Glutamatergic neuron (in vitro differentiated cells): ENCODE results near the gene TMEM94. TPM values are rescaled to one million over a fixed set of nuclear protein-coding genes. Genes with fewer than 3 reads are reported as not detected.

ENCODE experiments used
- DNase-seq: peaks from one replicate; pipeline ENCODE4 v3.0.0; 2022
- H3K27ac Mint-ChIP-seq: one replicate; pipeline ENCODE4 v1.8.0; 2020; ENCODE audit warnings: mild to moderate bottlenecking, mixed read lengths, inconsistent platforms; ENCODE audit not compliant: unreplicated experiment
- H3K27me3 Mint-ChIP-seq: one replicate; pipeline ENCODE4 v1.8.0; 2020; ENCODE audit warnings: mild to moderate bottlenecking, moderate library complexity, mixed read lengths, inconsistent platforms; ENCODE audit not compliant: unreplicated experiment
- H3K36me3 Mint-ChIP-seq: one replicate; pipeline ENCODE4 v1.8.0; 2020; ENCODE audit warnings: mild to moderate bottlenecking, mixed read lengths, inconsistent platforms; ENCODE audit not compliant: unreplicated experiment
- H3K4me1 Mint-ChIP-seq: one replicate; pipeline ENCODE4 v1.8.0; 2020; ENCODE audit warnings: mild to moderate bottlenecking, low read depth, mixed read lengths, inconsistent platforms; ENCODE audit not compliant: unreplicated experiment
- H3K4me3 Mint-ChIP-seq: one replicate; pipeline ENCODE4 v1.8.0; 2020; ENCODE audit warnings: mild to moderate bottlenecking, mixed read lengths, inconsistent platforms; ENCODE audit not compliant: unreplicated experiment
- H3K9me3 Mint-ChIP-seq: one replicate; pipeline ENCODE4 v1.8.0; 2020; ENCODE audit warnings: mild to moderate bottlenecking, moderate library complexity, mixed read lengths, inconsistent platforms; ENCODE audit not compliant: unreplicated experiment
- total RNA-seq: library from RNA; stranded (reverse); fragmentation: NEBNext Ultra II Directional; extraction: Animal tissue kit (Norgen Biotek cat#: 25700); gene quantifications from one replicate; pipeline ENCODE4 v1.2.1, GENCODE V29; 2021; ENCODE audit not compliant: unreplicated experiment
- TF ChIP-seq, protein P1 (sequence below): fragments of 200-600 bp; sonication (generic); IDR thresholded peaks from one replicate; pipeline ENCODE4 v1.5.0; 2021; ENCODE audit not compliant: partially characterized antibody, unreplicated experiment

The TMEM94 gene
- total RNA-seq, 1 donor from 2014 or later: 117 TPM

DNA sequence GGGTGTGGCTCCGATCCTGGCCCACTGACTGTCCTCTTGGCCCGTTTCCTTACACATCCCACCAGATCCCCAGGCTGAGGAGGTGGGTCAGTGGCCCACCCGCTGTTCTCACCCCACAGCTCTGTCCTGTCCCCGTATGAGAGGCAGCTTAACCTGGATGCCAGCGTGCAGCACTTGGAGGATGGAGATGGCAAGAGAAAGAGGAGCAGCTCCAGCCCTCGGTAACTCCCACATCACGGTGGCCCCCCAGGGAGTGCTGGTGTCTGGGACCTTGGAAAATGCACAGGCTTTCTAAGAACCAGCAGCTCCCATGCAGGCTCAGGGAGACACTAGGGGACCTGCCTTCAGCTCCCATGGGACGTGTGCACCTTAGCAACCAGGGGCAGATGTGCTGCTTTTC lies 64.9 kb downstream of the TMEM94 start:
- Mint-ChIP-seq H3K4me3 (no peak overlapping the region), H3K36me3 (no peaks in the 10 kb centered on the region), H3K9me3 (peaks cover 8% of the 10 kb centered on the region), H3K27ac (no peak overlapping the region), H3K27me3 (peaks cover 5% of the 10 kb centered on the region), H3K4me1 (no peaks in the 10 kb centered on the region)
- no peak for DNase-seq
- TF ChIP-seq, protein P1, sequence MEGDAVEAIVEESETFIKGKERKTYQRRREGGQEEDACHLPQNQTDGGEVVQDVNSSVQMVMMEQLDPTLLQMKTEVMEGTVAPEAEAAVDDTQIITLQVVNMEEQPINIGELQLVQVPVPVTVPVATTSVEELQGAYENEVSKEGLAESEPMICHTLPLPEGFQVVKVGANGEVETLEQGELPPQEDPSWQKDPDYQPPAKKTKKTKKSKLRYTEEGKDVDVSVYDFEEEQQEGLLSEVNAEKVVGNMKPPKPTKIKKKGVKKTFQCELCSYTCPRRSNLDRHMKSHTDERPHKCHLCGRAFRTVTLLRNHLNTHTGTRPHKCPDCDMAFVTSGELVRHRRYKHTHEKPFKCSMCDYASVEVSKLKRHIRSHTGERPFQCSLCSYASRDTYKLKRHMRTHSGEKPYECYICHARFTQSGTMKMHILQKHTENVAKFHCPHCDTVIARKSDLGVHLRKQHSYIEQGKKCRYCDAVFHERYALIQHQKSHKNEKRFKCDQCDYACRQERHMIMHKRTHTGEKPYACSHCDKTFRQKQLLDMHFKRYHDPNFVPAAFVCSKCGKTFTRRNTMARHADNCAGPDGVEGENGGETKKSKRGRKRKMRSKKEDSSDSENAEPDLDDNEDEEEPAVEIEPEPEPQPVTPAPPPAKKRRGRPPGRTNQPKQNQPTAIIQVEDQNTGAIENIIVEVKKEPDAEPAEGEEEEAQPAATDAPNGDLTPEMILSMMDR: no peak

DNA sequence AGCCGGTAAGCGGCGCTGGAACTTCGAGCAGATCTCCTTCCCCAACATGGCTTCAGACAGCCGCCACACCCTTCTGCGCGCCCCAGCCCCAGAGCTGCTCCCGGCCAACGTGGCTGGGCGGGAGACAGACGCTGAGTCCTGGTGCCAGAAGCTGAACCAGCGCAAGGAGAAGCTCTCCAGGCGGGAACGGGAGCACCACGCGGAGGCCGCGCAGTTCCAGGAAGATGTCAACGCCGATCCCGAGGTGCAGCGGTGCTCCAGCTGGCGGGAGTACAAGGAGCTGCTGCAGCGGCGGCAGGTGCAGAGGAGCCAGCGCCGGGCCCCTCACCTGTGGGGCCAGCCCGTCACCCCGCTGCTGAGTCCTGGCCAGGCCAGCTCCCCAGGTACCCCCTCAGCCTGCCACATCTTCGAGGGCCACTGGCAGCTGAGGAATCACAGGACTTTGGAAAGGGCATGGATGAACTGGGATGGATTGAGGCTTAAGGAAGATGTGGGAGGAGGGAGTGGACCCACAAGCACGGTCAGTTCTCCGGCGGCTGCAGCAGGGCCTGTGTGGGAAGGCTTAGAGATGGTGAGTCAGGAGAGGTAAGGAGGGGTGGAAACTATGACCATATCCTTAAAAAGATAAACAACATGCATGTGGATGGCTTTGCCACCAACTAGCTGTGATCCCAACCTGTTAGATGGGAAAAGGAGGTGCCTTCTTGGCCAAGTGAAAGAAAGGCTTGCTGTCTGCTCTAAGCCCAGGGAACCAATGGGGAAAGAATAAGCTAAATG lies 65.7 kb downstream of the TMEM94 start:
- H3K27me3 Mint-ChIP-seq: peaks cover 4% of the 10 kb centered on the region
- H3K9me3 Mint-ChIP-seq: peaks cover 8% of the 10 kb centered on the region
- H3K4me1 Mint-ChIP-seq: no peaks in the 10 kb centered on the region
- TF ChIP-seq, protein P1: no peak
- no peaks in the 10 kb centered on the region for H3K36me3 Mint-ChIP-seq
- H3K4me3 Mint-ChIP-seq: no peak overlapping the region
- H3K27ac Mint-ChIP-seq: no peak overlapping the region
- no peak for DNase-seq

DNA sequence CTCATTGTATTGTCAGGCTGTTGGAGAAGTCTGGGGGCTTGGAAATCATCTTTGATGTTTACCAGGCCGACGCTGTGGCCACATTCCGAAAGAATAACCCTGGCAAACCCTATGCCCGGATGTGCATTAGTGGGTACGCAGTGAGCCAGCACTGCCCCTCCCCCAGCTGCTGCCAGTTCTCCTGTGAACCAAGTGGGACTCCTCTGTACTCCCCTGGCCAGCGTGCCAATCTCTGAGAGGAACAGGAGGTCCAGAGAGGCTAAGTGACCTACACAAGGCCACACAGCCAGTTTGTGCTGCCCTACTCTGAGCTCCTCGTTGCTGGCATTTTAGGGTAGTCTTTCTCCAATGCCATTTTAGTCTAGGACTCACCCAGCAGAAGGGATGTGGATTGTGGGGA lies 67.2 kb downstream of the TMEM94 start:
- Mint-ChIP-seq H3K36me3 (no peaks in the 10 kb centered on the region), H3K4me3 (no peak overlapping the region), H3K27me3 (peaks cover 3% of the 10 kb centered on the region), H3K27ac (no peak overlapping the region), H3K9me3 (peaks cover under 1% of the 10 kb centered on the region), H3K4me1 (no peaks in the 10 kb centered on the region)
- DNase-seq: no peak
- TF ChIP-seq, protein P1: no peak

DNA sequence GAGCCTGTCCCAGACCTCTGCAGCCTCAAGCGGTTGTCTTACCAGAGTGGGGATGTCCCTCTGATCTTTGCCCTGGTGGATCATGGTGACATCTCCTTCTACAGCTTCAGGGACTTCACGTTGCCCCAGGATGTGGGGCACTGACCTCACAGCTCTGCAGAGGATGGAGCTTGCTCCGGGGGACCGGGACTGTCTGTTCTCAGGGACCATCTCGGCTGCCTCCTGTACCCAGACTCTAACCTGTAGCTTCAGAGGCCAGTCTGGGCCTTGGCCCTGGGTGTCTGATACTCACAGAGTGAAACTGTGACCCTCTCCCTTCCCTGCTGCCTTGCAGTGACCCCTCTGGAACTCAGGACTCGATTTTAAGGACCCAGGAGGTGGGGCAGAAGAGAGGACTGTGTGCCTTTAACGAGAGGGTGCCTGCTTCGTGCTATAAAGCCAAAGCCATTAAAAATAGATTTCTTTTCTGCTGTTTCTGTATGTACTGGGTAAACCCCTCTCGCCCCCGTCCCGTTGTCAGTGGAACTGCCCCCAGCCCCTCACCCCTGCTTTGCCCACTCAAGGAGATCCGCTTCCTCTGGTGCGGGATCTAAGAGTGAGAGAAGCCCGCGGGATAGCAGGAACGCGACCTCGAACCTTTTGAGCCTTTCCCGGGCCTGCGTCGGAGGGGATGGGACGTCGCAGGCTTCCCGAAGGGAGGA lies 68.0 kb downstream of the TMEM94 start:
- Mint-ChIP-seq H3K4me1 (no peaks in the 10 kb centered on the region), H3K36me3 (no peaks in the 10 kb centered on the region), H3K4me3 (no peak overlapping the region), H3K27ac (no peak overlapping the region), H3K27me3 (peaks cover 3% of the 10 kb centered on the region), H3K9me3 (no peaks in the 10 kb centered on the region)
- TF ChIP-seq, protein P1: no peak
- DNase-seq: no peak
